ENCODE results near the gene CCDC85B. TPM values are rescaled to one million over a fixed set of nuclear protein-coding genes. Genes with fewer than 3 reads are reported as not detected.

Gene CCDC85B
- total and polyA plus RNA-seq, 2 of the 13 experiments (the other 11 are each of a cell fraction or from before 2014, with no cell fraction given) = 8.2 to 19.5 TPM

- TF ChIP-seq ZNF207 (IDR thresholded peaks at IDR 0.05; ENCODE audit: borderline replicate concordance) (no peak), PAF1 (CRISPR knock-in tag; IDR thresholded peaks at IDR 0.05) (no peak), ZSCAN21 (CRISPR knock-in tag; IDR thresholded peaks at IDR 0.05; ENCODE audit: borderline replicate concordance) (no peak), ZNF878 (CRISPR knock-in tag; IDR thresholded peaks at IDR 0.05) (no peak), ZMYM3 (CRISPR knock-in tag; IDR thresholded peaks at IDR 0.05) (no peak), ZNF7 (CRISPR knock-in tag; IDR thresholded peaks at IDR 0.05) (no peak), ZNF616 (CRISPR knock-in tag; IDR thresholded peaks at IDR 0.05; ENCODE audit: low read depth) (no peak), PRMT3 (CRISPR knock-in tag; IDR thresholded peaks at IDR 0.05; ENCODE audit: borderline replicate concordance, low read depth) (no peak), NR2F6 (IDR thresholded peaks at IDR 0.05) (no peak), NR2F6 (CRISPR knock-in tag; IDR thresholded peaks at IDR 0.05) (no peak), ADNP (CRISPR knock-in tag; IDR thresholded peaks at IDR 0.05) (no peak), REXO4 (CRISPR knock-in tag; IDR thresholded peaks at IDR 0.05; ENCODE audit: borderline replicate concordance) (no peak), ZFP36L2 (CRISPR knock-in tag; IDR thresholded peaks at IDR 0.05) (no peak), NKX3-1 (CRISPR knock-in tag; IDR thresholded peaks at IDR 0.05) (0 out of 2 replicates have a peak, but pooled peaks have one; percentile 10), NFATC3 (CRISPR knock-in tag; IDR thresholded peaks at IDR 0.05) (no peak), HDAC6 (IDR thresholded peaks at IDR 0.05; ENCODE audit: low read depth, low read length) (no peak), ARID2 (CRISPR knock-in tag; IDR thresholded peaks at IDR 0.05; ENCODE audit: borderline replicate concordance) (0 out of 2 replicates have a peak, but pooled peaks have one; percentile 2), KDM4B (CRISPR knock-in tag; IDR thresholded peaks at IDR 0.05) (no peak), NFKB2 (CRISPR knock-in tag; IDR thresholded peaks at IDR 0.05; ENCODE audit: borderline replicate concordance) (no peak), MBNL3 (CRISPR knock-in tag; conservative IDR thresholded peaks at IDR 0.05) (no peak), SALL1 (CRISPR knock-in tag; IDR thresholded peaks at IDR 0.05) (no peak)
- TF ChIP-seq, protein P1, sequence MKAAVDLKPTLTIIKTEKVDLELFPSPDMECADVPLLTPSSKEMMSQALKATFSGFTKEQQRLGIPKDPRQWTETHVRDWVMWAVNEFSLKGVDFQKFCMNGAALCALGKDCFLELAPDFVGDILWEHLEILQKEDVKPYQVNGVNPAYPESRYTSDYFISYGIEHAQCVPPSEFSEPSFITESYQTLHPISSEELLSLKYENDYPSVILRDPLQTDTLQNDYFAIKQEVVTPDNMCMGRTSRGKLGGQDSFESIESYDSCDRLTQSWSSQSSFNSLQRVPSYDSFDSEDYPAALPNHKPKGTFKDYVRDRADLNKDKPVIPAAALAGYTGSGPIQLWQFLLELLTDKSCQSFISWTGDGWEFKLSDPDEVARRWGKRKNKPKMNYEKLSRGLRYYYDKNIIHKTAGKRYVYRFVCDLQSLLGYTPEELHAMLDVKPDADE (CRISPR knock-in tag; IDR thresholded peaks at IDR 0.05) = no peak
- TF ChIP-seq, protein P2, sequence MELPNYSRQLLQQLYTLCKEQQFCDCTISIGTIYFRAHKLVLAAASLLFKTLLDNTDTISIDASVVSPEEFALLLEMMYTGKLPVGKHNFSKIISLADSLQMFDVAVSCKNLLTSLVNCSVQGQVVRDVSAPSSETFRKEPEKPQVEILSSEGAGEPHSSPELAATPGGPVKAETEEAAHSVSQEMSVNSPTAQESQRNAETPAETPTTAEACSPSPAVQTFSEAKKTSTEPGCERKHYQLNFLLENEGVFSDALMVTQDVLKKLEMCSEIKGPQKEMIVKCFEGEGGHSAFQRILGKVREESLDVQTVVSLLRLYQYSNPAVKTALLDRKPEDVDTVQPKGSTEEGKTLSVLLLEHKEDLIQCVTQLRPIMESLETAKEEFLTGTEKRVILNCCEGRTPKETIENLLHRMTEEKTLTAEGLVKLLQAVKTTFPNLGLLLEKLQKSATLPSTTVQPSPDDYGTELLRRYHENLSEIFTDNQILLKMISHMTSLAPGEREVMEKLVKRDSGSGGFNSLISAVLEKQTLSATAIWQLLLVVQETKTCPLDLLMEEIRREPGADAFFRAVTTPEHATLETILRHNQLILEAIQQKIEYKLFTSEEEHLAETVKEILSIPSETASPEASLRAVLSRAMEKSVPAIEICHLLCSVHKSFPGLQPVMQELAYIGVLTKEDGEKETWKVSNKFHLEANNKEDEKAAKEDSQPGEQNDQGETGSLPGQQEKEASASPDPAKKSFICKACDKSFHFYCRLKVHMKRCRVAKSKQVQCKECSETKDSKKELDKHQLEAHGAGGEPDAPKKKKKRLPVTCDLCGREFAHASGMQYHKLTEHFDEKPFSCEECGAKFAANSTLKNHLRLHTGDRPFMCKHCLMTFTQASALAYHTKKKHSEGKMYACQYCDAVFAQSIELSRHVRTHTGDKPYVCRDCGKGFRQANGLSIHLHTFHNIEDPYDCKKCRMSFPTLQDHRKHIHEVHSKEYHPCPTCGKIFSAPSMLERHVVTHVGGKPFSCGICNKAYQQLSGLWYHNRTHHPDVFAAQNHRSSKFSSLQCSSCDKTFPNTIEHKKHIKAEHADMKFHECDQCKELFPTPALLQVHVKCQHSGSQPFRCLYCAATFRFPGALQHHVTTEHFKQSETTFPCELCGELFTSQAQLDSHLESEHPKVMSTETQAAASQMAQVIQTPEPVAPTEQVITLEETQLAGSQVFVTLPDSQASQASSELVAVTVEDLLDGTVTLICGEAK (IDR thresholded peaks at IDR 0.05) = no peak
- TF ChIP-seq, protein P2 (CRISPR knock-in tag; IDR thresholded peaks at IDR 0.05) = peak; percentile 12; the same call in 1 of the 2 replicates
Measured at GRCh38 chr11:65887723-65888162, 2.7 kb upstream of the CCDC85B start (continued).

All from HepG2 (cell line).